ENCODE data around the gene UNC5C. TPM values are rescaled to one million over a fixed set of nuclear protein-coding genes. Genes with fewer than 3 reads are reported as not detected.

The UNC5C gene
- total RNA-seq, 1 donor from 2014 or later: 76.7 TPM

GRCh38 chr4:95560774-95561173 is 12.0 kb upstream of the UNC5C start:
- DNase-seq (ENCODE audit: low spot score in 2 of 2, unreplicated experiment in 2 of 2): no peak
- H3K9me3 Mint-ChIP-seq: no peaks in the 10 kb centered on the region
- no peaks in the 10 kb centered on the region for H3K36me3 Mint-ChIP-seq
- H3K4me3 Mint-ChIP-seq: no peak overlapping the region
- H3K27ac Mint-ChIP-seq: no peak overlapping the region
- no peaks in the 10 kb centered on the region for H3K27me3 Mint-ChIP-seq (ENCODE audit: low read depth)
- peaks cover 5% of the 10 kb centered on the region for H3K4me1 Mint-ChIP-seq
- TF ChIP-seq CTCF (IDR thresholded peaks at IDR 0.05; ENCODE audit: unreplicated experiment): no peak

- Mint-ChIP-seq H3K4me3 (no peak overlapping the region), H3K36me3 (no peaks in the 10 kb centered on the region), H3K27ac (no peak overlapping the region), H3K4me1 (peaks cover 9% of the 10 kb centered on the region), H3K27me3 (ENCODE audit: low read depth) (no peaks in the 10 kb centered on the region), H3K9me3 (no peaks in the 10 kb centered on the region)
- TF ChIP-seq CTCF (IDR thresholded peaks at IDR 0.05; ENCODE audit: unreplicated experiment): no peak
- DNase-seq (ENCODE audit: low spot score in 2 of 2, unreplicated experiment in 2 of 2): no peak
Observed at GRCh38 chr4:95556207-95556859, 7.6 kb upstream of the UNC5C start.

- no peak overlapping the region for H3K27ac Mint-ChIP-seq
- H3K27me3 Mint-ChIP-seq (ENCODE audit: low read depth): no peaks in the 10 kb centered on the region
- H3K4me3 Mint-ChIP-seq: no peak overlapping the region
- H3K36me3 Mint-ChIP-seq: no peaks in the 10 kb centered on the region
- no peaks in the 10 kb centered on the region for H3K9me3 Mint-ChIP-seq
- DNase-seq (ENCODE audit: low spot score in 2 of 2, unreplicated experiment in 2 of 2): no peak
- TF ChIP-seq CTCF (IDR thresholded peaks at IDR 0.05; ENCODE audit: unreplicated experiment): no peak
- peaks cover 20% of the 10 kb centered on the region for H3K4me1 Mint-ChIP-seq
Observed at GRCh38 chr4:95552942-95553550, 4.3 kb upstream of the UNC5C start.

- Mint-ChIP-seq H3K27ac (peak overlapping the region; percentile 41), H3K36me3 (no peaks in the 10 kb centered on the region), H3K9me3 (no peaks in the 10 kb centered on the region), H3K4me1 (peaks cover 23% of the 10 kb centered on the region), H3K4me3 (no peak overlapping the region), H3K27me3 (ENCODE audit: low read depth) (no peaks in the 10 kb centered on the region)
- no peak for TF ChIP-seq CTCF (IDR thresholded peaks at IDR 0.05; ENCODE audit: unreplicated experiment)
- DNase-seq (ENCODE audit: low spot score in 2 of 2, unreplicated experiment in 2 of 2): no peak
Observed at GRCh38 chr4:95551653-95552052, 2.9 kb upstream of the UNC5C start.

GRCh38 chr4:95550115-95550987 is 1.6 kb upstream of the UNC5C start:
- TF ChIP-seq CTCF (IDR thresholded peaks at IDR 0.05; ENCODE audit: unreplicated experiment): no peak
- no peaks in the 10 kb centered on the region for H3K36me3 Mint-ChIP-seq
- H3K27me3 Mint-ChIP-seq (ENCODE audit: low read depth): no peaks in the 10 kb centered on the region
- H3K4me3 Mint-ChIP-seq: peak overlapping the region; percentile 96
- H3K9me3 Mint-ChIP-seq: no peaks in the 10 kb centered on the region
- peak overlapping the region; percentile 88 for H3K27ac Mint-ChIP-seq
- H3K4me1 Mint-ChIP-seq: peaks cover 33% of the 10 kb centered on the region
- no peak for DNase-seq (ENCODE audit: low spot score in 2 of 2, unreplicated experiment in 2 of 2)
